Hematopoietic multipotent progenitor cell treated with erythropoietin and hydrocortisone succinate and interleukin-3 and kit ligand, for 6 days (in vitro differentiated cells): ENCODE data around the gene LIX1L.
A peak's percentile ranks its signal among the peaks of the same experiment; 100 is the strongest.

Experiments used
- DNase-seq: peaks from one replicate; pipeline ENCODE4 v3.0.0-alpha.2; 2015

The LIX1L gene

GRCh38 chr1:145891587-145892485 lies 66.0 kb downstream of the LIX1L start:
- DNase-seq, result peak; percentile 84

- no peak for DNase-seq
Observed at GRCh38 chr1:145891143-145891542, 66.7 kb downstream of the LIX1L start.

GRCh38 chr1:145889722-145890121 lies 68.1 kb downstream of the LIX1L start:
- DNase-seq, result no peak

DNA sequence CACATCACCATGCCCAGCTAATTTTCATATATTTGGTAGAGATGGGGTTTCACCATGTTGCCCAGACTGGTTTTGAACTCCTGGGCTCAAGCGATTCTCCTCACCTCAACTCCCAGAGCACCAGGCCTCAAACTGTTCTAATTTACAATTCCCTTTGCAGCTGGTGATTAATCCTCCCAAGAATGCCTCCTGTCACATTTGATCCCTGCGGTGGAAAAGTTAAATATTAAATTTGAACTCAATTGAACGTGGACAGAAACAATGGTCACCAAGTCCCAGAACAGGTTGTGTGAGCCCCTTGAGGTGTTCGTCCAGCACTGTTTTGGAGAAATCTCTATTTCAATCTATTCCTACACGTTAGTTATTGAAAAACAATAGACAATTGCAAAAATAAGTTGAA lies 70.2 kb downstream of the LIX1L start:
- DNase-seq, result no peak

- no peak for DNase-seq
Observed at GRCh38 chr1:145886816-145887215, 71.0 kb downstream of the LIX1L start.

DNA sequence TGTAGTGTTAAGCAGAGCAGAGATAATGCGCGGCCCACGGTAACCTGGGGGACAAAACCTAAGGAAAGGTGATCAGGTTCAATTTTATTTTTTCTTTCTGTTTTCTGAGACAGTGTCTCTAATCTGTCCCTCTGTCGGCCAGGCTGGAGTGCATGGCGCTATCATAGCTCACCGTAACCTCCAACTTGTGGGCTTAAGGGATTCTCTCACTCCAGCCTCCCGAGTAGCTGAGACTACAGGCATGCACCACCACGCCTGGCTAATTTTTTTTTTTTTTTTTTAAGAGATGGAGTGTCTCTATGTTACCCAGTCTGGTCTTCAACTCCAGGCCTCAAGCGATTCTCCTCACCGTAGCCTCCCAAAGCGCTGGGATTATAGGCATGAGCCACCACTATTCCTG lies 71.4 kb downstream of the LIX1L start:
- no peak for DNase-seq

GRCh38 chr1:145885738-145886287 lies 72.0 kb downstream of the LIX1L start, which contains the start of gene ANKRD35:
TSS of gene ANKRD35 (minus strand) at chr1:145885866. CDS start at chr1:145885758, 108 bp downstream.
- DNase-seq, result peak; percentile 94

- no peak for DNase-seq
Observed at GRCh38 chr1:145884675-145885074, 73.1 kb downstream of the LIX1L start.
